Colonic mucosa (tissue), 4 donors: ENCODE measurements around the gene DYNC1I2. TPM values are rescaled to one million over a fixed set of nuclear protein-coding genes. Genes with fewer than 3 reads are reported as not detected.
"Not testable (repeated sequence)": the region's sequence is repeated elsewhere in the genome, so short reads cannot be mapped to it uniquely, and the experiment has no call there.

Experiments
- DNase-seq: peaks from one replicate; pipeline ENCODE4 v3.0.0-alpha.2; 2020
- H3K27ac ChIP-seq: fragments of 200-600 bp; one replicate; pipeline ENCODE4 v1.8.0; 2021
- H3K27me3 ChIP-seq: fragments of 200-600 bp; one replicate; pipeline ENCODE4 v1.8.0; 2021
- H3K36me3 ChIP-seq: fragments of 200-600 bp; one replicate; pipeline ENCODE4 v1.8.0; 2021
- H3K4me1 ChIP-seq: fragments of 200-600 bp; one replicate; pipeline ENCODE4 v1.8.0; 2021; ENCODE audit warnings: mild to moderate bottlenecking
- H3K4me3 ChIP-seq: fragments of 200-600 bp; one replicate; pipeline ENCODE4 v1.8.0; 2021
- H3K9ac ChIP-seq, 2 donors: one replicate each; pipeline ENCODE4 v1.7.0; 2013; ENCODE audit warnings: control low read depth in 2 of 2, low read depth in 2 of 2, low read length in 2 of 2
- H3K9me3 ChIP-seq: fragments of 200-600 bp; one replicate; pipeline ENCODE4 v1.8.0; 2021
- CTCF ChIP-seq: fragments of 200-600 bp; IDR thresholded peaks from one replicate; pipeline ENCODE4 v1.8.0; 2022; ENCODE audit warnings: antibody characterized with exemption, mild to moderate bottlenecking
- intact Hi-C: fragments of 100-400 bp; cut with DNase I; formaldehyde crosslinking; loops from one replicate; pipeline ENCODE4 v1.14.1; 2022
- total RNA-seq, 2 donors: library from RNA; stranded (reverse); fragmentation: NEBNext Ultra II Directional in 1 of 2; extraction: Animal tissue kit (Norgen Biotek cat#: 25700) in 1 of 2; gene quantifications; one replicate each; pipeline ENCODE4 v1.2.1, GENCODE V29; 2021
- donor health status: healthy.
- donor health status: DM: no; HTN: no; CAD: no.
- donor health status: DM: no; HTN: no; CAD: no.

The DYNC1I2 gene
- total RNA-seq, 2 donors from 2014 or later = 88.3 to 107 TPM

DNA sequence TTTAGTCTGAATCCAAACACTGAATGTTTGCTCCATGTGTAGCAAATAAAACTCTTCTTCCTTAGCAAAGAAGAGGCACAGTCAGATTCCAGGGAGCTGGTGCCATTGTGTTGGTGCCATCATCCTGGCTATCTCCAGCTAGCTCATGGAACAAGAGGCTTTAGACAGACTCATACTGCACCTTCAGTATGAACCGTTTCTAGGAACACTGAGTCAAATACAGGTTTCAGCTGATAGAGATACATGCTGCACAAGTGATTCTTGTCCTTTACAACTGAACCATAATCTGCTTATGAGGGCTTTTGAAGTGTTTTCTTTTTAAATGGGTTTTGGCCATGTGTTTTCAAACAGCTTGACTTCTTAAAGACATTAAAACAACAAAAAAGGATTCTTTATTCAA is 57.9 kb downstream of the DYNC1I2 start:
- H3K4me3 ChIP-seq = no peak overlapping the region
- intact Hi-C loops = no loop called here
- peaks cover 8% of the 10 kb centered on the region for H3K36me3 ChIP-seq
- no peak overlapping the region for H3K27ac ChIP-seq
- H3K27me3 ChIP-seq = no peaks in the 10 kb centered on the region
- no peak for DNase-seq
- no peaks in the 10 kb centered on the region for H3K4me1 ChIP-seq
- no peak for TF ChIP-seq CTCF
- H3K9me3 ChIP-seq = no peaks in the 10 kb centered on the region
- no peak overlapping the region for H3K9ac ChIP-seq

GRCh38 chr2:171745806-171746205 is 58.5 kb downstream of the DYNC1I2 start:
- Histone ChIP-seq H3K27ac (no peak overlapping the region), H3K4me3 (no peak overlapping the region), H3K36me3 (peaks cover 8% of the 10 kb centered on the region), H3K9ac (no peak overlapping the region), H3K27me3 (no peaks in the 10 kb centered on the region), H3K9me3 (no peaks in the 10 kb centered on the region), H3K4me1 (no peaks in the 10 kb centered on the region)
- no peak for DNase-seq
- intact Hi-C loops = no loop called here
- no peak for TF ChIP-seq CTCF

- intact Hi-C loops = no loop called here
- no peaks in the 10 kb centered on the region for H3K27me3 ChIP-seq
- H3K4me1 ChIP-seq = no peaks in the 10 kb centered on the region
- H3K36me3 ChIP-seq = peaks cover 8% of the 10 kb centered on the region
- DNase-seq = no peak
- H3K27ac ChIP-seq = no peak overlapping the region
- H3K9me3 ChIP-seq = no peaks in the 10 kb centered on the region
- no peak overlapping the region for H3K9ac ChIP-seq
- no peak for TF ChIP-seq CTCF
- H3K4me3 ChIP-seq = no peak overlapping the region
Observed at GRCh38 chr2:171747371-171747770, 60.1 kb downstream of the DYNC1I2 start.

DNA sequence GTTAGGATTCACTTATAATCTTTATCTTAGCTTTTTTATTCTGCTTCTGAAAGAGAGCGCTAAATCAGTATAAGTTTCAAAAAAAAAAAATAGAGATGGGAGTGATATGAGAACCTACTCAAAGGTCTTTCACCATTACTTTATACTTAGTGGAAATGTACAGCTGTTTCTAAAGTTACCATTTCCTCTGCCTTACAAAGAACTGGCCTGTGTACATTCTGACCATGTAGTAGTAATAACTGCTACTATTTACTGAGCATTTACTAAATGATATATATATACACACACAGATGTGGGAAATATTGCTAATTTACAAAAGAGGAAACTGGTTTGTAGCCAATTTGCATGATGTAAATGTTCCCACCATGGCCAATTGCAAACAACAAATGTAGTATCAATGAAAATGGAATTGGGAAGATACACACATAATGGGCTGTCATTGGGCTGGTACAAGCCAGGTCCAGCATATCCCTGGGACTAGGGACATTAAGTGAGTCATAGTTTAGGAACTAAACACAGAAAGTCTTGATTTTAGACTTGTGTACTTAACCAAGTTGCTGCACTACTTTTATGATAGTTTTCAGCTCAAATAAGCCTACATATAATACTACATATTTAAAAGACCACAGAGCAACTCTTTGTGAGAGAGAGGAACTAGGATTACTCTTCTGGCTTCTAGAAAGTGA is 67.1 kb downstream of the DYNC1I2 start:
- Histone ChIP-seq H3K4me1 (no peaks in the 10 kb centered on the region), H3K9ac (no peak overlapping the region), H3K9me3 (no peaks in the 10 kb centered on the region), H3K36me3 (no peaks in the 10 kb centered on the region), H3K27ac (no peak overlapping the region), H3K27me3 (no peaks in the 10 kb centered on the region), H3K4me3 (no peak overlapping the region)
- DNase-seq = no peak
- no peak for TF ChIP-seq CTCF
- intact Hi-C loops = no loop called here

DNA sequence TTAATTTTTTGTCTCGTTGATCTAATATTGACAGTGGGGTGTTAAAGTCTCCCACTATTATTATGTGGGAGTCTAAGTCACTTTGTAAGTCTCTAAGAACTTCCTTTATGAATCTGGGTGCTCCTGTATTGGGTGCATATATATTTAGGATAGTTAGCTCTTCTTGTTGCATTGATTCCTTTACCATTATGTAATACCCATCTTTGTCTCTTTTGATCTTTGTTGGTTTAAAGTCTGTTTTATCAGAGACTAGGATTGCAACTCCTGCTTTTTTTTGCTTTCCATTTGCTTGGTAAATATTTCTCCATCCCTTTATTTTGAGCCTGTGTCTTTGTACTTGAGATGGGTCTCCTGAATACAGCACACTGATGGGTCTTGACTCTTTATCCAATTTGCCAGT is 71.5 kb downstream of the DYNC1I2 start:
- H3K27ac ChIP-seq, intact Hi-C loops: not testable (repeated sequence)

DNA sequence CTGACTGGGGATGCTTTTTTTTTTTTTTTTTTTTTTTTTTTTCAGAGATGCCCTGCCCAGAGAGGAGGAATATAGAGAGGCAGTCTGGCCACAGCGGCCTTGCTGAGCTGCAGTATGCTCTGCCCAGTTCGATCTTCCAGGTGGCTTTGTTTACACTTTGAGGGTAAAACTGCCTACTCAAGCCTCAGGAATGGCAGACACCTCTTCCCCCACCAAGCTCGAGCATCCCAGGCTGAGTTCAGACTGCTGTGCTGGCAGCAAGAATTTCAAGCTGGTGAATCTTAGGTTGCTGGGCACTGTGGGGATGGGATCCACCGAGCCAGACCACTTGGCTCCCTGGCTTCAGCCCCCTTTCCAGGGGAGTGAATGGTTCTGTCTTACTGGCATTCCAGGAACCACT is 73.9 kb downstream of the DYNC1I2 start:
- H3K9ac ChIP-seq, H3K27me3 ChIP-seq, DNase-seq, H3K9me3 ChIP-seq, H3K27ac ChIP-seq, H3K36me3 ChIP-seq, intact Hi-C loops, H3K4me1 ChIP-seq, H3K4me3 ChIP-seq: not testable (repeated sequence)

More for the DNA sequence above, 71.5 kb downstream of the DYNC1I2 start:
- not testable (repeated sequence) for H3K27me3 ChIP-seq, H3K36me3 ChIP-seq, H3K4me3 ChIP-seq, H3K4me1 ChIP-seq, DNase-seq, H3K9me3 ChIP-seq, H3K9ac ChIP-seq
